HEK293 (cell line): Measurements from ENCODE around the gene ZNF202.
A peak's percentile ranks its signal among the peaks of the same experiment; 100 is the strongest.
"Not testable (repeated sequence)": the region's sequence is repeated elsewhere in the genome, so short reads cannot be mapped to it uniquely, and the experiment has no call there.

Experiments
- CTCF ChIA-PET: fragments of 350-600 bp; formaldehyde crosslinking; extraction: SDS; loops from one replicate; lab custom pipeline; 2021; ENCODE audit warnings: antibody characterized with exemption; lab: Yijun Ruan, JAX
- POLR2A ChIA-PET: fragments of 300-600 bp; formaldehyde crosslinking; extraction: SDS; loops from one replicate; lab custom pipeline; 2020; ENCODE audit warnings: antibody characterized with exemption, inconsistent platforms; lab: Yijun Ruan, JAX
- H3K27ac ChIP-seq: fragments of 200-500 bp; sonication (Bioruptor generic); 2 replicates; pipeline ENCODE4 v1.5.1; 2014; ENCODE audit warnings: low read depth, low read length, control low read depth, inconsistent platforms; ENCODE audit errors: extremely low read depth
- H3K36me3 ChIP-seq, 2 experiments: fragments of 200-500 bp in 1 of 2; sonication (Bioruptor generic) in 1 of 2; 1 replicate in 1 of 2; 2 replicates in 1 of 2; pipeline ENCODE4 v1.5.1; 2014 to 2017; ENCODE audit warnings: inconsistent platforms in 2 of 2, low read length in 2 of 2; ENCODE audit not compliant: control insufficient read depth in 2 of 2, insufficient read depth in 1 of 2
- H3K4me1 ChIP-seq: fragments of 200-500 bp; sonication (Bioruptor generic); 2 replicates; pipeline ENCODE4 v1.5.1; 2014; ENCODE audit warnings: mild to moderate bottlenecking, low read length, inconsistent platforms; ENCODE audit not compliant: control insufficient read depth, insufficient read depth
- H3K4me3 ChIP-seq: 2 replicates; pipeline ENCODE4 v1.5.1; 2011; ENCODE audit warnings: low read depth, mild to moderate bottlenecking, control low read depth, low read length, moderate library complexity
- H3K9me3 ChIP-seq: fragments of 200-500 bp; sonication (Bioruptor generic); 2 replicates; pipeline ENCODE4 v1.5.1; 2014; ENCODE audit warnings: low read depth, low read length, inconsistent platforms; ENCODE audit not compliant: control insufficient read depth, insufficient read depth
- GLI4 ChIP-seq: fragments of 450-650 bp; formaldehyde crosslinking; IDR thresholded peaks from 2 replicates; pipeline ENCODE4 v1.5.1; 2016; ENCODE audit warnings: missing biosample characterization, missing genetic modification characterization
- KLF10 ChIP-seq: fragments of 450-650 bp; IDR thresholded peaks from 2 replicates; pipeline ENCODE4 v1.5.1; 2018; ENCODE audit warnings: missing biosample characterization, mild to moderate bottlenecking, missing genetic modification characterization
- MYNN ChIP-seq: fragments of 450-650 bp; formaldehyde crosslinking; IDR thresholded peaks from 2 replicates; pipeline ENCODE4 v1.5.1; 2016; ENCODE audit warnings: missing biosample characterization, missing genetic modification characterization, borderline replicate concordance
- OVOL3 ChIP-seq: fragments of 450-650 bp; formaldehyde crosslinking; IDR thresholded peaks from 2 replicates; pipeline ENCODE4 v1.5.1; 2016; ENCODE audit warnings: missing biosample characterization, missing genetic modification characterization
- ZBTB7A ChIP-seq: fragments of 450-650 bp; formaldehyde crosslinking; IDR thresholded peaks from 2 replicates; pipeline ENCODE4 v1.5.1; 2016; ENCODE audit warnings: low read depth, missing biosample characterization, missing genetic modification characterization
- ZFP37 ChIP-seq: fragments of 450-650 bp; formaldehyde crosslinking; IDR thresholded peaks from 2 replicates; pipeline ENCODE4 v1.5.1; 2016; ENCODE audit warnings: missing biosample characterization, missing genetic modification characterization
- ZNF112 ChIP-seq: fragments of 450-650 bp; formaldehyde crosslinking; IDR thresholded peaks from 2 replicates; pipeline ENCODE4 v1.5.0; 2017; ENCODE audit warnings: missing biosample characterization, missing genetic modification characterization
- ZNF146 ChIP-seq: fragments of 450-650 bp; formaldehyde crosslinking; IDR thresholded peaks from 2 replicates; pipeline ENCODE4 v1.5.1; 2016; ENCODE audit warnings: missing biosample characterization, missing genetic modification characterization
- ZNF202 ChIP-seq: fragments of 450-650 bp; formaldehyde crosslinking; IDR thresholded peaks from 2 replicates; pipeline ENCODE4 v1.5.1; 2016; ENCODE audit warnings: missing biosample characterization, missing genetic modification characterization, borderline replicate concordance
- ZNF394 ChIP-seq: fragments of 450-650 bp; formaldehyde crosslinking; IDR thresholded peaks from 2 replicates; pipeline ENCODE4 v1.5.1; 2016; ENCODE audit warnings: missing biosample characterization, missing genetic modification characterization, mild to moderate bottlenecking, moderate library complexity, borderline replicate concordance
- ZNF404 ChIP-seq: fragments of 450-650 bp; formaldehyde crosslinking; IDR thresholded peaks from 2 replicates; pipeline ENCODE4 v1.5.1; 2017; ENCODE audit warnings: missing biosample characterization, missing genetic modification characterization
- ZNF48 ChIP-seq: fragments of 450-650 bp; formaldehyde crosslinking; IDR thresholded peaks from 2 replicates; pipeline ENCODE4 v1.5.1; 2016; ENCODE audit warnings: missing biosample characterization, missing genetic modification characterization
- ZNF529 ChIP-seq: fragments of 450-650 bp; formaldehyde crosslinking; IDR thresholded peaks from 2 replicates; pipeline ENCODE4 v1.5.1; 2017; ENCODE audit warnings: missing genetic modification characterization, missing biosample characterization; ENCODE audit not compliant: insufficient replicate concordance
- ZNF530 ChIP-seq: fragments of 450-650 bp; formaldehyde crosslinking; IDR thresholded peaks from 2 replicates; pipeline ENCODE4 v1.5.1; 2016; ENCODE audit warnings: low read depth, missing biosample characterization, missing genetic modification characterization
- ZNF561 ChIP-seq: fragments of 450-650 bp; IDR thresholded peaks from 2 replicates; pipeline ENCODE4 v1.5.1; 2018; ENCODE audit warnings: missing biosample characterization, missing genetic modification characterization, borderline replicate concordance
- ZNF600 ChIP-seq: fragments of 450-650 bp; formaldehyde crosslinking; IDR thresholded peaks from 2 replicates; pipeline ENCODE4 v1.5.1; 2016; ENCODE audit warnings: missing biosample characterization, missing genetic modification characterization
- ZNF629 ChIP-seq: fragments of 450-650 bp; formaldehyde crosslinking; IDR thresholded peaks from 2 replicates; pipeline ENCODE4 v1.5.1; 2017; ENCODE audit warnings: missing biosample characterization, missing genetic modification characterization
- ZNF654 ChIP-seq: fragments of 450-650 bp; formaldehyde crosslinking; IDR thresholded peaks from 2 replicates; pipeline ENCODE4 v1.5.1; 2016; ENCODE audit warnings: low read depth, missing biosample characterization, missing genetic modification characterization
- ZNF701 ChIP-seq: fragments of 450-650 bp; formaldehyde crosslinking; IDR thresholded peaks from 2 replicates; pipeline ENCODE4 v1.5.1; 2016; ENCODE audit warnings: missing biosample characterization, missing genetic modification characterization
- ZSCAN23 ChIP-seq: fragments of 450-650 bp; formaldehyde crosslinking; IDR thresholded peaks from 2 replicates; pipeline ENCODE4 v1.5.1; 2016; ENCODE audit warnings: missing biosample characterization, missing genetic modification characterization
- ZSCAN30 ChIP-seq: fragments of 450-650 bp; IDR thresholded peaks from 2 replicates; pipeline ENCODE4 v1.5.1; 2018; ENCODE audit warnings: missing biosample characterization, mild to moderate bottlenecking, missing genetic modification characterization, moderate library complexity
- TF ChIP-seq, protein P1 (sequence below): fragments of 450-650 bp; formaldehyde crosslinking; IDR thresholded peaks from 2 replicates; pipeline ENCODE4 v1.5.1; 2016; ENCODE audit warnings: missing biosample characterization, missing genetic modification characterization
- TF ChIP-seq, protein P2 (sequence below): fragments of 450-650 bp; formaldehyde crosslinking; IDR thresholded peaks from 2 replicates; pipeline ENCODE4 v1.5.1; 2016; ENCODE audit warnings: missing biosample characterization, missing genetic modification characterization, low read depth

ZNF202 gene

DNA sequence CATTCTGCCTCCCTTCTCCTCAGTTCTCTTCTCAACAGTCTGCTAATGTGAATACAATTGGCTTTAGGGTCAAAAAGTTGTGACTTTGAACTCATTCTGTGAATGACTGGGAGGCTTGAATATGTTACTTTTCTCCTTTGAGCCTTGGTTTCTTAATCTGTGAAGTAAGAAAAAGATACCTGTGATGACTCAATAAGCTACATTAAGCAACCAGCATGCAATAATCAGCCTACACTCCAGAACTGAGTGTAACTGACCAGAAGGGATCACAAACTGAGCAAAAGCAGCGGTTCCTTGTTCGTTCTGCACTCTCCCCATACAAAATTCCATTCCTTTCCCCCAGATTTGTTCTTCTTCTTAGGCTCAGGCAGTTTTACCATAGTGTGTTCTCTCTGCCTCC, 23.4 kb downstream of the ZNF202 start:
- CTCF ChIA-PET, result interaction anchor here (0.8 kb wide), 1 partner anchor 138 kb away, joined by 3 read pairs; no protein-coding TSS in a partner anchor
- Histone ChIP-seq H3K36me3 (no peaks in the 10 kb centered on the region), H3K27ac (no peak overlapping the region), H3K4me1 (no peaks in the 10 kb centered on the region), H3K4me3 (no peak overlapping the region), H3K9me3 (no peaks in the 10 kb centered on the region)
- TF ChIP-seq ZNF394 (tag by site-specific recombination), result no peak
- TF ChIP-seq ZNF202 (tag by site-specific recombination), result no peak
- TF ChIP-seq ZNF404 (tag by site-specific recombination), result no peak
- no peak for TF ChIP-seq ZNF112 (tag by site-specific recombination)
- no peak for TF ChIP-seq ZBTB7A (tag by site-specific recombination)
- POLR2A ChIA-PET, result interaction anchor here (1.2 kb wide), 1 partner anchor 11 kb away, joined by 3 read pairs; no protein-coding TSS in a partner anchor

DNA sequence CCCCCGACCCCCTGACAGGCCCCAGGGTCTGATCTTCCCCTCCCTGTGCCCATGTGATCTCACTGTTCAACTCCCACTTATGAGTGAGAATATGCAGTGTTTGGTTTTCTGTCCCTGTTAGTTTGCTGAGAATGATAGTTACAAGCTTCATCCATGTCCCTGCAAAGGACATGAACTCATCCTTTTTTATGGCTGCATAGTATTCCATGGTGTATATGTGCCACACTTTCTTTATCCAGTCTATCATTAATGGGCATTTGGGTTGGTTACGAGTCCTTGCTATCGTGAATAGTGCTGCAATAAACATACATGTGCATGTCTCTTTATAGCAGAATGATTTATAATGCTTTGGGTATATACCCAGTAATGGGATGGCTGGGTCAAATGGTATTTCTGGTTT, 28.8 kb downstream of the ZNF202 start:
- not testable (repeated sequence) for H3K27ac ChIP-seq, H3K4me3 ChIP-seq, H3K4me1 ChIP-seq
- CTCF ChIA-PET, result interaction anchor here (0.6 to 12.3 kb wide), 6 partner anchors 7 to 73 kb away, joined by 3 to 310 read pairs (median 16); partner anchors contain the start of gene SCN3B
- TF ChIP-seq ZNF146 (tag by site-specific recombination), result peak; percentile 77
- TF ChIP-seq, all 188 proteins: peak for 1; not testable (repeated sequence) for 187
- H3K36me3 ChIP-seq, POLR2A ChIA-PET, H3K9me3 ChIP-seq: not testable (repeated sequence)

GRCh38 chr11:123707606-123708205, 33.8 kb downstream of the ZNF202 start:
- CTCF ChIA-PET, result interaction anchor here (0.5 to 12.3 kb wide), 37 partner anchors 8 to 1523 kb away, joined by 3 to 310 read pairs (median 5); partner anchors contain the start of gene SCN3B
- no peaks in the 10 kb centered on the region for H3K9me3 ChIP-seq
- no peaks in the 10 kb centered on the region for H3K4me1 ChIP-seq
- no peak overlapping the region for H3K4me3 ChIP-seq
- TF ChIP-seq ZNF48 (tag by site-specific recombination) (no peak), ZNF561 (tag by site-specific recombination) (no peak), GLI4 (no peak), KLF10 (tag by site-specific recombination) (no peak), ZNF530 (tag by site-specific recombination) (no peak), ZNF654 (tag by site-specific recombination) (peak; percentile 78)
- TF ChIP-seq, protein P1, sequence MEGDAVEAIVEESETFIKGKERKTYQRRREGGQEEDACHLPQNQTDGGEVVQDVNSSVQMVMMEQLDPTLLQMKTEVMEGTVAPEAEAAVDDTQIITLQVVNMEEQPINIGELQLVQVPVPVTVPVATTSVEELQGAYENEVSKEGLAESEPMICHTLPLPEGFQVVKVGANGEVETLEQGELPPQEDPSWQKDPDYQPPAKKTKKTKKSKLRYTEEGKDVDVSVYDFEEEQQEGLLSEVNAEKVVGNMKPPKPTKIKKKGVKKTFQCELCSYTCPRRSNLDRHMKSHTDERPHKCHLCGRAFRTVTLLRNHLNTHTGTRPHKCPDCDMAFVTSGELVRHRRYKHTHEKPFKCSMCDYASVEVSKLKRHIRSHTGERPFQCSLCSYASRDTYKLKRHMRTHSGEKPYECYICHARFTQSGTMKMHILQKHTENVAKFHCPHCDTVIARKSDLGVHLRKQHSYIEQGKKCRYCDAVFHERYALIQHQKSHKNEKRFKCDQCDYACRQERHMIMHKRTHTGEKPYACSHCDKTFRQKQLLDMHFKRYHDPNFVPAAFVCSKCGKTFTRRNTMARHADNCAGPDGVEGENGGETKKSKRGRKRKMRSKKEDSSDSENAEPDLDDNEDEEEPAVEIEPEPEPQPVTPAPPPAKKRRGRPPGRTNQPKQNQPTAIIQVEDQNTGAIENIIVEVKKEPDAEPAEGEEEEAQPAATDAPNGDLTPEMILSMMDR, result peak; percentile 9; the same call in 1 of the 2 replicates
- H3K36me3 ChIP-seq, result no peaks in the 10 kb centered on the region
- POLR2A ChIA-PET, result interaction anchor here (1.2 kb wide), 1 partner anchor 54 kb away, joined by 3 read pairs; no protein-coding TSS in a partner anchor
- no peak overlapping the region for H3K27ac ChIP-seq

DNA sequence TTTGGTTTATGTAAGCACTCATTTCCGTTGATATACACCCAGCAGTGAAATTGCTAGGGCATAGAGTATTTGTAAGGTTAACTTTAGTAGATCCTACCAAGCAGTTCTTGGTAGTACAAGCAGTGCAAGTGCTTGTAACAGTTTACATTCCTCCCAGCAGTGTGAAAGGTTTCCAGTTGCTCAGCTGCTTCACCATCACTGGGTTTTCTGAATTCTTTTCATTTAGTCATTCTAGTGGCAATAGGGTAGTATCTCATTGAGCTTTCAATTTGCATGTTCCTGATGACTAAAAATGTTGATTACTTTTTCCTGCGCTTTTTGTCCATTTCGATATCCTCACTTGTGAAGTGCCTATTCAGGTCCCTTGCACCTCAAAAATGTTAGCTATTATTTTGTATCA, 34.3 kb downstream of the ZNF202 start:
- H3K27ac ChIP-seq, result no peak overlapping the region
- ChIA-PET POLR2A (interaction anchor here (1.2 kb wide), 1 partner anchor 54 kb away, joined by 3 read pairs; no protein-coding TSS in a partner anchor), CTCF (interaction anchor here (0.5 to 12.3 kb wide), 35 partner anchors 8 to 1523 kb away, joined by 3 to 310 read pairs (median 5); partner anchors contain the start of gene SCN3B)
- no peak overlapping the region for H3K4me3 ChIP-seq
- H3K9me3 ChIP-seq, result no peaks in the 10 kb centered on the region
- H3K36me3 ChIP-seq, result no peaks in the 10 kb centered on the region
- H3K4me1 ChIP-seq, result peaks cover 2% of the 10 kb centered on the region; the same call in 1 of the 2 replicates
- no peak for TF ChIP-seq ZNF529 (tag by site-specific recombination)
- no peak for TF ChIP-seq OVOL3 (tag by site-specific recombination)
- no peak for TF ChIP-seq ZNF629 (tag by site-specific recombination)
- TF ChIP-seq ZNF701 (tag by site-specific recombination), result no peak
- no peak for TF ChIP-seq ZNF600 (tag by site-specific recombination)
- TF ChIP-seq ZSCAN23 (tag by site-specific recombination), result no peak
- no peak for TF ChIP-seq ZFP37 (tag by site-specific recombination)
- TF ChIP-seq ZSCAN30, result no peak
- TF ChIP-seq, protein P2, sequence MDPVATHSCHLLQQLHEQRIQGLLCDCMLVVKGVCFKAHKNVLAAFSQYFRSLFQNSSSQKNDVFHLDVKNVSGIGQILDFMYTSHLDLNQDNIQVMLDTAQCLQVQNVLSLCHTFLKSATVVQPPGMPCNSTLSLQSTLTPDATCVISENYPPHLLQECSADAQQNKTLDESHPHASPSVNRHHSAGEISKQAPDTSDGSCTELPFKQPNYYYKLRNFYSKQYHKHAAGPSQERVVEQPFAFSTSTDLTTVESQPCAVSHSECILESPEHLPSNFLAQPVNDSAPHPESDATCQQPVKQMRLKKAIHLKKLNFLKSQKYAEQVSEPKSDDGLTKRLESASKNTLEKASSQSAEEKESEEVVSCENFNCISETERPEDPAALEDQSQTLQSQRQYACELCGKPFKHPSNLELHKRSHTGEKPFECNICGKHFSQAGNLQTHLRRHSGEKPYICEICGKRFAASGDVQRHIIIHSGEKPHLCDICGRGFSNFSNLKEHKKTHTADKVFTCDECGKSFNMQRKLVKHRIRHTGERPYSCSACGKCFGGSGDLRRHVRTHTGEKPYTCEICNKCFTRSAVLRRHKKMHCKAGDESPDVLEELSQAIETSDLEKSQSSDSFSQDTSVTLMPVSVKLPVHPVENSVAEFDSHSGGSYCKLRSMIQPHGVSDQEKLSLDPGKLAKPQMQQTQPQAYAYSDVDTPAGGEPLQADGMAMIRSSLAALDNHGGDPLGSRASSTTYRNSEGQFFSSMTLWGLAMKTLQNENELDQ (tag by site-specific recombination), result no peak
- TF ChIP-seq MYNN (tag by site-specific recombination), result no peak
